Suppressor macrophage treated with lipopolysaccharide for 1 hour (primary cell): ENCODE results near the gene ZNF605.

Source experiments
- DNase-seq, 3 donors: peaks; one replicate each; pipeline ENCODE4 v3.0.0-alpha.2; 2020 to 2022

Gene ZNF605

GRCh38 chr12:132904718-132905328, 51.3 kb downstream of the ZNF605 start:
- DNase-seq: peak; percentile 57 to 86 (median 69)

GRCh38 chr12:132899033-132899432, 57.1 kb downstream of the ZNF605 start:
- no peak for DNase-seq

GRCh38 chr12:132888852-132889251, 67.3 kb downstream of the ZNF605 start:
- DNase-seq: no peak

GRCh38 chr12:132887513-132888351, 68.4 kb downstream of the ZNF605 start, which contains the start of gene CHFR:
Gene CHFR (minus strand): TSS chr12:132887605. CDS start chr12:132887328, 277 bp downstream.
- peak; percentile 99 for DNase-seq

GRCh38 chr12:132886529-132887477, 69.3 kb downstream of the ZNF605 start:
- peak in 2 of 3 donors; percentile 26 to 55 for DNase-seq

- DNase-seq: no peak
Measured at GRCh38 chr12:132881818-132882217, 74.3 kb downstream of the ZNF605 start.

GRCh38 chr12:132874620-132875019, 81.5 kb downstream of the ZNF605 start:
- DNase-seq: peak in 2 of 3 donors; percentile 4 to 16

GRCh38 chr12:132874175-132874574, 81.9 kb downstream of the ZNF605 start:
- no peak for DNase-seq

GRCh38 chr12:132873724-132874123, 82.4 kb downstream of the ZNF605 start:
- no peak for DNase-seq

- DNase-seq: no peak
Measured at GRCh38 chr12:132872975-132873421, 83.1 kb downstream of the ZNF605 start.

- DNase-seq: no peak
Measured at GRCh38 chr12:132872073-132872855, 83.8 kb downstream of the ZNF605 start.

GRCh38 chr12:132869551-132869950, 86.6 kb downstream of the ZNF605 start:
- no peak for DNase-seq
